IPS DF 4.7 (cell line): ENCODE results near the gene SH3BP1.
"Not testable (repeated sequence)": the region's sequence is repeated elsewhere in the genome, so short reads cannot be mapped to it uniquely, and the experiment has no call there.

Experiments used
- DNase-seq: peaks from one replicate; pipeline ENCODE4 v3.0.0-alpha.2; 2013; ENCODE audit warnings: low spot score; ENCODE audit errors: extremely low read depth

SH3BP1 gene

DNA sequence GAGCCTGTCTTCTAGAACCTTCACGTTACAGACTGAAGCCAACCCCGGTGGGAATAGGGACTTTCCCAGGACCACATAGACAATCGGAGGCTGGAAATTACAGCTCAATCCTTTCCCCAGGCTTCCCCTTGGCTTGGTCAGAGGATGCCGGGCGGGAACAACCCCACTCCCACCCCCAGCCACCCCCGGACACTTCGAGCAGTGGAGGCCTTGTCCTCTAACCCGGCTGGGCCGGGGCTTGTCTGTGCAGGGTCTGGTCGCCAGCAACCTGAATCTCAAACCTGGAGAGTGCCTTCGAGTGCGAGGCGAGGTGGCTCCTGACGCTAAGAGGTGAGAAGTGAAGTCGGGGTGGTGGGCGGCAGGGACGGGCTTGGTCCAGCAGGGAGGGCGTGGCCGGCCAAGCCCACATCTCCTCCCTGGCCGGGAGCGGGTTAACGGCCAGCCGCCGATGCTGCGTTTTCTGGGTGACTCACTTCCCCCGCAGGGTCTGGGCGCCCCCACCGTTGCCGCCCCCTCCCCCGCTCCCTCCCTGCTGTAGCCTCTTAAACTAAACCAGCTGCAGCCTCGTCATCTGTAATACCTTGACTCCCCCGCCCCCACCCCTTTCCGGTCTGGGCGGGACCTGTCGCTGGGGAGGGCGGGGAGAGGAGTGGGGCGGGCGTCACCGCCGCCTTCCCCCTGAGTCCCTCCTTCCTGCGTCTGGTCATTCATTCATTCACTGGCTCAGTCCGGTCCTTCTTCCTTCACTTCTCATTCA lies 37.4 kb downstream of the SH3BP1 start:
- DNase-seq = no peak

DNA sequence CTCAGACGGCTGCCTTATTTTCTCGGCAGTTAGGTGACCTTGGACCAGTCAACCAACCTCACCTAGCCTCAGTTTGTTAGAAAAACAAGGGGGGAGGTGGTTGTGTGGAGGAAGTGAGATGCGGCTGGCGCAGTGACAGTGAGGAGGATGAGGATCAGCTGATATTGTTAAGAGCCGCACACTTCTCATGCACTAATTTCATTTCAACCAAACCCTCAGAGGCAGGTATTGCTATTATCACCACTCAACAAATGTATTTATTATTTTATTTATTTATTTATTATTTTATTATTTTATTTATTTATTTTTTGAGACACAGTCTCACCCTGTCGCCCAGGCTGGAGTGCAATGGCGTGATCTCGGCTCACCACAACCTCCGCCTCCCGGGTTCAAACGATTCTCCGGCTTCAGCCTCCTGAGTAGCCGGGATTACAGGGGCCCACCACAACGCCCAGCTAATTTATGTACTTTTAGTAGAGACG lies 38.1 kb downstream of the SH3BP1 start:
- no peak for DNase-seq

GRCh38 chr22:37678372-37678771 lies 38.9 kb downstream of the SH3BP1 start:
- DNase-seq = no peak

- no peak for DNase-seq
Observed at GRCh38 chr22:37679670-37680069, 40.2 kb downstream of the SH3BP1 start.

GRCh38 chr22:37680191-37680851 lies 40.9 kb downstream of the SH3BP1 start:
- no peak for DNase-seq

- DNase-seq = no peak
Observed at GRCh38 chr22:37681001-37681424, 41.5 kb downstream of the SH3BP1 start.

DNA sequence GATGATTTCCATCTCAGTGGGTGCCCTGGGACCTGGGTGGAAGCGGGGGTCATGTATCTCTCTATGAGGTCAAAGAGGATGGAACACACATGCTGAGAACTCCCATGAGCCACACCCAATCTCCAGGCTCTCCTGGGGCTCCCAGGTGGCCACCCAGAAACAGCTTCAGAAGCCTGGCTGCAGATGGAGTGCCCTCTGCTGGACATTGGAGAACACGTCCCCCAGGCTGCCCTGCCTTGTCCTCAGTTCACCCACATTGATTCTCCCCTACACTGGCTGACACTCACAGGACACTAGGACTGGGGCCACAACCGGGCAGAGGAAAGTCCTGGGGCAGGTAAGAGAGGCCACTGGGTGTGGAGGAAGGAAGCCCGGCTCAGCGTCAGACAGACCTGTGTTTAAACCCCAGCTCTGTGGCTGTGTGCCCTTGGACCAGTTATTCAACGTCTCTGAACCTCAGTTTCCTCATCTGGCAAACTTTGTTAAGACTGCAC lies 42.1 kb downstream of the SH3BP1 start:
- DNase-seq = no peak

- DNase-seq = no peak
Observed at GRCh38 chr22:37684803-37685615, 45.5 kb downstream of the SH3BP1 start.

- no peak for DNase-seq
Observed at GRCh38 chr22:37686002-37686982, 46.8 kb downstream of the SH3BP1 start, which contains the start of gene NOL12. Gene NOL12, plus strand, starts transcription at chr22:37686343. Its CDS starts 50 bp downstream, at chr22:37686393.

- DNase-seq = no peak
Observed at GRCh38 chr22:37690407-37690806, 50.9 kb downstream of the SH3BP1 start.

DNA sequence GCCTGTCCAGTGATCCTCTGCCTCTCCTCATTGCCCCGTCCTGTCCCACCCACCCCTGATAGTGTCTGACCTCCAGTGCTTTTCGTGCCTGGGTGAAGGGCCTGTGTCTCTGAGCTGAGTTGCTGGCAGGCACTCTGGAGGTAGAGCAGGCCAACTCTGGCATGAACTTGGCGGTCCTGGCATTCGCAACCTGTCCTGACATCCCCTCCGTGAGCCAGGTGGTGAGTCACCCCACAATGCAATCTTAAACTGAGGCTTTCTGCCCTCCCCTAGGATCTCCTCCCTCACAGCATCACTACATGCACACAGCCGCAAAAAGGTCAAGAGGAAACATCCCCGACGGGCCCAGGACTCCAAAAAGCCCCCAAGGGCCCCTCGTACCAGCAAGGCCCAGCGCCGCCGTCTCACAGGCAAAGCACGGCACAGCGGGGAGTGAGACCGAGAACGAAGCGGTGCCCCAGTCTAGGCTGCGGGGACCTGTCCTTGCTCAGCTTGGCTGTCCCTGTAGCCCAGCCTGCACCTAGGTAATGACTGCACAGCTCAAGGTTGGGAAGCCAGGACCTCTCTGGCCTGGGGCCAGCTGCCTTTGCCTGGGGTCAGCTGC lies 51.5 kb downstream of the SH3BP1 start:
- DNase-seq = no peak

- DNase-seq = no peak
Observed at GRCh38 chr22:37692627-37693285, 53.3 kb downstream of the SH3BP1 start.

DNA sequence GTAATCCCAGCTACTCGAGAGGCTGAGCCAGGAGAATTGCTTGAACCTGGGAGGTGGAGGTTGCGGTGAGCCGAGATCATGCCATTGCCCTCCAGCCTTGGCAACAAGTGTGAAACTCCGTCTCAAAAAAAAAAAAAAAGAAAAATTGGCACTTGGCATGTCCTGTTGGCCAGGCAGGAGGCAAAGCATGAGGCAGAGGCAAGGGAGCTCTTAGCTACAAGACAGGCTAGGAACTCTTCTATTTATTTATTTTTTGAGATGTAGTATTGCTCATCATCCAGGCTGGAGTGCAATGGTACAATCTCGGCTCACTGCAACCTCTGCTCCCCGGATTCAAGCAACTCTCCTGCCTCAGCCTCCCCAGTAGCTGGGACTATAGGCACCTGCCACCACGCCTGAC lies 54.7 kb downstream of the SH3BP1 start:
- not testable (repeated sequence) for DNase-seq

- not testable (repeated sequence) for DNase-seq
Observed at GRCh38 chr22:37696260-37696656, 56.8 kb downstream of the SH3BP1 start.

- DNase-seq = no peak
Observed at GRCh38 chr22:37696657-37697537, 57.4 kb downstream of the SH3BP1 start, which contains the start of gene TRIOBP. Gene TRIOBP, plus strand, starts transcription at chr22:37697048. Its CDS starts 4,318 bp downstream, at chr22:37701366.

- no peak for DNase-seq
Observed at GRCh38 chr22:37697538-37697835, 58.0 kb downstream of the SH3BP1 start.

- no peak for DNase-seq
Observed at GRCh38 chr22:37701141-37701786, 61.8 kb downstream of the SH3BP1 start.

DNA sequence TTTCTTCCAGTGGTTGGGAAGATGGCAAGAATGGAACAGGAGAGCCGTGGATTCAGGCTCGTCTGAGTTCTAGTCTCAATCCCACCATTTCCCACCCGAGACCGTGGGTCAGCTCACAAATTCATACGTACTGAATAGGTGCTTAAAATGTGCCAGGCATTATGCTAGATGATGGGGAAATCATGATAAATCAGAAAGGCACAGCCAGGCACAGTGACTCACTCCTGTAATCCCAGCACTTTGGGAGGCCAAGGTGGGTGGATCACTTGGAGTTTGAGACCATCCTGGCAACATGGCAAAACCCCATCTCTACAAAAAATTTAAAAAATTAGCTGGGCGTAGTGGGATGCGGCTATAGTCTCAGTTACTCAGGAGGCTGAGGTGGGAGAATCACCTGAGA lies 64.4 kb downstream of the SH3BP1 start:
- no peak for DNase-seq
